Omental fat pad (tissue), 4 donors: Measurements from ENCODE around the gene ASB5. TPM values are rescaled to one million over a fixed set of nuclear protein-coding genes. Genes with fewer than 3 reads are reported as not detected.

Source experiments
- ATAC-seq: fragments of 150-250 bp; one replicate; pipeline ENCODE4 v1.9.1; 2016; ENCODE audit warnings: mild to moderate bottlenecking, moderate library complexity; ENCODE audit not compliant: low FRiP score
- DNase-seq: peaks from one replicate; pipeline ENCODE4 v3.0.0-alpha.2; 2019; ENCODE audit warnings: low spot score
- CTCF ChIP-seq, 3 donors: fragments of 450-650 bp; IDR thresholded peaks; one replicate each; pipeline ENCODE4 v1.5.1; 2016 to 2017; ENCODE audit warnings: antibody characterized with exemption in 3 of 3, mild to moderate bottlenecking in 3 of 3, moderate library complexity in 2 of 3
- total RNA-seq, 4 donors: library from RNA; depleted of rRNA; stranded (reverse); fragments of >200 nt; gene quantifications; one replicate each; pipeline ENCODE4 v1.1.0, GENCODE V29; 2016

ASB5 gene
- total RNA-seq, 4 donors from 2014 or later, result not detected

- ATAC-seq, result no peak
- no peak for DNase-seq
- no peak for TF ChIP-seq CTCF (IDR thresholded peaks at IDR 0.05)
These were observed 58.3 kb downstream of the ASB5 start for GRCh38 chr4:176210579-176211296.

GRCh38 chr4:176210101-176210500 lies 58.9 kb downstream of the ASB5 start:
- TF ChIP-seq CTCF (IDR thresholded peaks at IDR 0.05), result no peak
- ATAC-seq, result no peak
- no peak for DNase-seq

- DNase-seq (no peak), ATAC-seq (no peak)
- TF ChIP-seq CTCF (IDR thresholded peaks at IDR 0.05), result no peak
These were observed 59.5 kb downstream of the ASB5 start for GRCh38 chr4:176209535-176209934.

- DNase-seq, result no peak
- TF ChIP-seq CTCF (IDR thresholded peaks at IDR 0.05), result no peak
- no peak for ATAC-seq
These were observed 61.2 kb downstream of the ASB5 start for GRCh38 chr4:176207839-176208238.

- ATAC-seq (no peak), DNase-seq (no peak)
- TF ChIP-seq CTCF (IDR thresholded peaks at IDR 0.05), result no peak
These were observed 63.7 kb downstream of the ASB5 start for GRCh38 chr4:176205299-176205698.

GRCh38 chr4:176198316-176198903 lies 70.6 kb downstream of the ASB5 start:
- TF ChIP-seq CTCF (IDR thresholded peaks at IDR 0.05), result no peak
- DNase-seq, result no peak
- ATAC-seq, result no peak
